ENCODE measurements around the gene SV2C. TPM values are rescaled to one million over a fixed set of nuclear protein-coding genes. Genes with fewer than 3 reads are reported as not detected.
A peak's percentile ranks its signal among the peaks of the same experiment; 100 is the strongest.

Gene SV2C
- polyA plus RNA-seq, 1 donor (not counting 4 experiments of a cell fraction or from before 2014, with no cell fraction given), result 0.34 TPM

DNA sequence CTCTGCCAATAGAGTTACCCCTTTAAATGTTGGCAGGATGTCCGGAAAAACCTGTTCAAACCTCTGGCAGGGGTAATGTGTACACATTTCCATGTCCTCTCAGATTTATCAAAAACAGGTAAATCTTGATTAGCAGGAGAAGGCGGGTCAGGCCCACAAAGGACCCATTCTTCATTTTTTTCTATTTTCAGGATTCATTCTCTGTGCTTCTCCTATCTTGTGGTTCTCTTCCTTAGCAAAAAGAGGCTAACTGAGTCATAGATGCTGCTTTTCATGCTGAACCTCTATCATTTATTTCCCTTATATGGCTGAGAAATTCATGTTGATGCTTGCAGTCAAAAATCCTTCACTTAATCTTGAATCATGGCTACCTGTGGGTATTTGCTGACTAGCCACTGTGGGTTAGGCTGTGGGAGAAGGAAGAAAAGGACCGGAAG is 207.2 kb downstream of the SV2C start:
- peak; percentile 81 for FAIRE-seq
- TF ChIP-seq EZH2 (IDR thresholded peaks at IDR 0.05; ENCODE audit: low read length), result no peak
- TF ChIP-seq, protein P1, sequence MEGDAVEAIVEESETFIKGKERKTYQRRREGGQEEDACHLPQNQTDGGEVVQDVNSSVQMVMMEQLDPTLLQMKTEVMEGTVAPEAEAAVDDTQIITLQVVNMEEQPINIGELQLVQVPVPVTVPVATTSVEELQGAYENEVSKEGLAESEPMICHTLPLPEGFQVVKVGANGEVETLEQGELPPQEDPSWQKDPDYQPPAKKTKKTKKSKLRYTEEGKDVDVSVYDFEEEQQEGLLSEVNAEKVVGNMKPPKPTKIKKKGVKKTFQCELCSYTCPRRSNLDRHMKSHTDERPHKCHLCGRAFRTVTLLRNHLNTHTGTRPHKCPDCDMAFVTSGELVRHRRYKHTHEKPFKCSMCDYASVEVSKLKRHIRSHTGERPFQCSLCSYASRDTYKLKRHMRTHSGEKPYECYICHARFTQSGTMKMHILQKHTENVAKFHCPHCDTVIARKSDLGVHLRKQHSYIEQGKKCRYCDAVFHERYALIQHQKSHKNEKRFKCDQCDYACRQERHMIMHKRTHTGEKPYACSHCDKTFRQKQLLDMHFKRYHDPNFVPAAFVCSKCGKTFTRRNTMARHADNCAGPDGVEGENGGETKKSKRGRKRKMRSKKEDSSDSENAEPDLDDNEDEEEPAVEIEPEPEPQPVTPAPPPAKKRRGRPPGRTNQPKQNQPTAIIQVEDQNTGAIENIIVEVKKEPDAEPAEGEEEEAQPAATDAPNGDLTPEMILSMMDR (optimal IDR thresholded peaks at IDR 0.05 in 1 of 3, IDR thresholded peaks at IDR 0.05 in 1 of 3, conservative IDR thresholded peaks at IDR 0.05 in 1 of 3; ENCODE audit: extremely low read depth in 1 of 3, insufficient read depth in 2 of 3, low read length in 3 of 3), result no peak
- Histone ChIP-seq H3K4me1 (ENCODE audit: control insufficient read depth, extremely low read depth, insufficient read depth, low read length) (peaks cover 20% of the 10 kb centered on the region), H3K36me3 (ENCODE audit: control insufficient read depth in 2 of 2, extremely low read depth in 1 of 2, insufficient read depth in 2 of 2, low read length in 2 of 2) (no peaks in the 10 kb centered on the region), H3K4me2 (ENCODE audit: control insufficient read depth, extremely low read depth, insufficient read depth, low read depth, low read length) (peak overlapping the region; percentile 27), H3K9me3 (ENCODE audit: control insufficient read depth, low read depth, low read length) (no peaks in the 10 kb centered on the region), H3K9me1 (ENCODE audit: control insufficient read depth, extremely low read depth, insufficient read depth, low read length) (no peaks in the 10 kb centered on the region), H3K27ac (ENCODE audit: control insufficient read depth, insufficient read depth, low read length) (peak overlapping the region; percentile 48), H3K27me3 (ENCODE audit: control insufficient read depth, extremely low read depth, insufficient read depth, low read length) (no peaks in the 10 kb centered on the region), H3K9ac (ENCODE audit: control insufficient read depth, extremely low read depth, insufficient read depth, low read length) (no peak overlapping the region), H2AFZ (ENCODE audit: control insufficient read depth, low read length) (peak overlapping the region; percentile 32), H4K20me1 (ENCODE audit: control insufficient read depth, extremely low read depth, insufficient read depth, low read length) (no peaks in the 10 kb centered on the region), H3K79me2 (ENCODE audit: control insufficient read depth, insufficient read depth, low read length) (no peaks in the 10 kb centered on the region), H3K4me3 (ENCODE audit: control insufficient read depth in 2 of 3, extremely low read depth in 1 of 3, insufficient read depth in 2 of 3, low read depth in 1 of 3, low read length in 3 of 3) (no peak overlapping the region)
- dilution Hi-C loops (cut with MboI; ENCODE audit: extremely low pct_ligation_motif_present, low sequenced_read_pairs), result no loop called here
- peak; percentile 54 for DNase-seq (ENCODE audit: low read depth, low spot score)

DNA sequence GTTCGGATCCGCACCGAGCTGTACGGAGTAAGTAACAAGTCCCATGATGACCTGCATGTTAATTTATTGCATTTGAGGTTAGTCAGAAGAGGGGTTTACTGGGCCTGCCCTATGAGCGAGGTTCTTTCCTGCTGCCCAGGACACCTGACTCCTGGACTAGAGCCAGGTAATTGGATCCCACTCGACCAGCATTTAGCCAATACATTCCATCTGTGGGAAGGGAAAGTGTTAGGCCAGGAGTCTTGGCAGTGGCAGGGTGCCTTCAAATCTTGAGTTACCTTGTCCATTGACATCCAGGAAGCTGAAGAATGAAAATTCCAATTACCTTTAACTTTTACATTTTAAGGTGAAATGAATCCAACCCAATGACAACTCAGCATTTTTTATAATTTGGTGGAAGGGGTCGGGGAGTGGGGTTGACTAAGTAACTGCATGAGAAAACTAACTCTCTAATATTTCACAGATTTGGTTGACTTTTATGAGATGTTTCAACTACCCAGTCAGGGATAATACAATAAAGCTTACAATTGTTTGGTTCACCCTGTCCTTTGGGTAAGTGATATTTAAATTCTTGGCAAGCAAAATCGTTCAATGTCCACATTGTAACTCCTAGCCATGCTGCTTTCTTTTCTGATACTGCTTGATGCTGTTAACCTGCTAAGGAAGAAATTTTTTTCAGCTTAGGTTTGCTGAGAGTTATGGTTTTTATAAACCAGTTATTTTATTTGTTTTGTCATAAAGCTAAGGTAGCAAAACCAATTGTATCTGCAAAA is 208.3 kb downstream of the SV2C start:
- dilution Hi-C loops (cut with MboI; ENCODE audit: extremely low pct_ligation_motif_present, low sequenced_read_pairs), result no loop called here

More for the DNA sequence above, 208.3 kb downstream of the SV2C start:
- H3K36me3 ChIP-seq (ENCODE audit: control insufficient read depth in 2 of 2, extremely low read depth in 1 of 2, insufficient read depth in 2 of 2, low read length in 2 of 2), result no peaks in the 10 kb centered on the region
- no peaks in the 10 kb centered on the region for H3K9me3 ChIP-seq (ENCODE audit: control insufficient read depth, low read depth, low read length)
- no peak overlapping the region for H3K9ac ChIP-seq (ENCODE audit: control insufficient read depth, extremely low read depth, insufficient read depth, low read length)
- H3K27me3 ChIP-seq (ENCODE audit: control insufficient read depth, extremely low read depth, insufficient read depth, low read length), result no peaks in the 10 kb centered on the region
- H3K4me1 ChIP-seq (ENCODE audit: control insufficient read depth, extremely low read depth, insufficient read depth, low read length), result peaks cover 20% of the 10 kb centered on the region
- no peak overlapping the region for H2AFZ ChIP-seq (ENCODE audit: control insufficient read depth, low read length)
- H3K79me2 ChIP-seq (ENCODE audit: control insufficient read depth, insufficient read depth, low read length), result no peaks in the 10 kb centered on the region
- H3K27ac ChIP-seq (ENCODE audit: control insufficient read depth, insufficient read depth, low read length), result peak overlapping the region; percentile 48
- H3K4me3 ChIP-seq (ENCODE audit: control insufficient read depth in 2 of 3, extremely low read depth in 1 of 3, insufficient read depth in 2 of 3, low read depth in 1 of 3, low read length in 3 of 3), result no peak overlapping the region
- FAIRE-seq, result peak; percentile 39
- no peaks in the 10 kb centered on the region for H4K20me1 ChIP-seq (ENCODE audit: control insufficient read depth, extremely low read depth, insufficient read depth, low read length)
- no peak for DNase-seq (ENCODE audit: low read depth, low spot score)
- no peak overlapping the region for H3K4me2 ChIP-seq (ENCODE audit: control insufficient read depth, extremely low read depth, insufficient read depth, low read depth, low read length)
- H3K9me1 ChIP-seq (ENCODE audit: control insufficient read depth, extremely low read depth, insufficient read depth, low read length), result no peaks in the 10 kb centered on the region
- TF ChIP-seq EZH2 (IDR thresholded peaks at IDR 0.05; ENCODE audit: low read length), result no peak
- TF ChIP-seq, protein P1 (optimal IDR thresholded peaks at IDR 0.05 in 1 of 3, IDR thresholded peaks at IDR 0.05 in 1 of 3, conservative IDR thresholded peaks at IDR 0.05 in 1 of 3; ENCODE audit: extremely low read depth in 1 of 3, insufficient read depth in 2 of 3, low read length in 3 of 3), result no peak

Measured in keratinocyte (primary cell).